Mucosa of descending colon (tissue), 3 donors: Measurements from ENCODE around the gene TIGD3. TPM values are rescaled to one million over a fixed set of nuclear protein-coding genes. Genes with fewer than 3 reads are reported as not detected.
"Not testable (repeated sequence)": the region's sequence is repeated elsewhere in the genome, so short reads cannot be mapped to it uniquely, and the experiment has no call there.

Experiments
- ATAC-seq: fragments of 200-7000 bp; cut with Tn5 transposase; one replicate; pipeline ENCODE4 v1.9.1; 2020; ENCODE audit warnings: mild to moderate bottlenecking, moderate library complexity
- DNase-seq, 3 donors: peaks; one replicate each; pipeline ENCODE4 v3.0.0-alpha.2; 2020
- H3K36me3 ChIP-seq: fragments of 200-600 bp; one replicate; pipeline ENCODE4 v1.8.0; 2021; ENCODE audit warnings: low read depth, mild to moderate bottlenecking
- H3K4me1 ChIP-seq: fragments of 200-600 bp; one replicate; pipeline ENCODE4 v1.8.0; 2021; ENCODE audit warnings: low read depth, mild to moderate bottlenecking
- H3K4me3 ChIP-seq: fragments of 200-600 bp; one replicate; pipeline ENCODE4 v1.8.0; 2021; ENCODE audit warnings: mild to moderate bottlenecking
- H3K9me3 ChIP-seq: fragments of 200-600 bp; one replicate; pipeline ENCODE4 v1.8.0; 2021; ENCODE audit warnings: mild to moderate bottlenecking
- CTCF ChIP-seq: fragments of 200-600 bp; IDR thresholded peaks from one replicate; pipeline ENCODE4 v1.8.0; 2022; ENCODE audit warnings: antibody characterized with exemption, mild to moderate bottlenecking
- intact Hi-C, 2 donors: fragments of 100-400 bp; cut with DNase I in 1 of 2; cut with micrococcal nuclease in 1 of 2; formaldehyde crosslinking; loops; one replicate each; pipeline versions ENCODE4 v1.11.0 to v1.11.1; 2022; cut with DNase I, micrococcal nuclease
- total RNA-seq, 3 donors: library from RNA; stranded (reverse); fragmentation: NEBNext Ultra II Directional in 2 of 3; extraction: Animal tissue kit (Norgen Biotek cat#: 25700) in 2 of 3; gene quantifications; one replicate each; pipeline versions ENCODE4 v1.2.1 to v1.2.4, GENCODE V29; 2021 to 2023
- donor health status: DM: no; HTN: no; CAD: no; lungs with moderate emphysema.
- donor health status: DM: no; HTN: no; CAD: no.
- donor health status: DM: no; HTN: yes; CAD: no.

The TIGD3 gene
- total RNA-seq, 3 donors from 2014 or later = 0.14 to 0.53 TPM; not detected in 1

DNA sequence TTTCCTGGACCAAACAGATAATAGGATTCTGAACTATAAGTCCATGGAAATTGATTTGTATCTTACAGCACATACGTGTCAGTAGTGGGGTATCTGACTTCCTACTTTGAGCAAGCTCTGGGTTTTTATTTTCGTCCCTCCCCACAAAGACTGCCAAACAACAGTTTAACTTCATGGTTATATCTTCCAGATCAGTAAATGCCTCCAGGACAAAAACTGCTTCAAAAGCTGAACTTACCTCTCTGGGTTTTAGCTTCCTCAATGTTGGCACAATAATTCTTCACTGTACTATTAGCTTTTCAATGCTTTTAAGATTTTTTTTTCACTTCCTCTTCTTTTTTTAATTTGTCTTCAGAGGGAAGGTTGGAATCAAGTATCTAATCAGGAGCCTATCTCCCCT is 25.1 kb upstream of the TIGD3 start:
- DNase-seq (no peak), ATAC-seq (no peak)
- intact Hi-C loops = no loop called here
- no peak for TF ChIP-seq CTCF
- Histone ChIP-seq H3K36me3 (no peaks in the 10 kb centered on the region), H3K4me1 (peaks cover 13% of the 10 kb centered on the region), H3K9me3 (no peaks in the 10 kb centered on the region), H3K4me3 (no peak overlapping the region)

- peak; percentile 26 for TF ChIP-seq CTCF
- H3K4me3 ChIP-seq = no peak overlapping the region
- intact Hi-C loops = no loop called here
- peaks cover 18% of the 10 kb centered on the region for H3K4me1 ChIP-seq
- DNase-seq (peak in 2 of 3 donors; percentile 32 to 100), ATAC-seq (peak; percentile 58)
- H3K36me3 ChIP-seq = no peaks in the 10 kb centered on the region
- no peaks in the 10 kb centered on the region for H3K9me3 ChIP-seq
Measured at GRCh38 chr11:65329944-65330403, 24.6 kb upstream of the TIGD3 start.

DNA sequence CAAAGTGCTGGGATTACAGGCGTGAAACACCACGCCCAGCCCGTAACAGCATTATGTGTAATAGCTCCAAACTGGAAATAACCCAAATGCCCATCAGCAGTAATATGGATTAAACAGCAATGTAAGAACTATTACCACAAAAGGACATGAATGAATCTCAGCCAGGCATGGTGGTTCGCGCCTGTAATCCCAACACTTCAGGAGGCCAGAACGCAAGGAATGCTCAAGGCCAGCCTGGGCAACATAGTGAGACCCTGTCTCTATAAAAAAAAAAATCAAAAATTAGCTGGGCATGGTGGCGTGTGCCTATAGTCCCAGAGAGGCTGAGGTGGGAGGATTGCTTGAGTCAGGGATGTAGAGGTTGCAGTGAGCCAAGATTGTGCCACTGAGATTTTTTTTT is 24.0 kb upstream of the TIGD3 start:
- peaks cover 19% of the 10 kb centered on the region for H3K4me1 ChIP-seq
- no peak for ATAC-seq
- intact Hi-C loops = no loop called here
- H3K4me3 ChIP-seq = no peak overlapping the region
- peak in 1 of 3 donors; percentile 12 for DNase-seq
- H3K36me3 ChIP-seq = no peaks in the 10 kb centered on the region
- no peaks in the 10 kb centered on the region for H3K9me3 ChIP-seq
- TF ChIP-seq CTCF = no peak

- H3K4me3 ChIP-seq, ATAC-seq, H3K36me3 ChIP-seq, intact Hi-C loops, H3K9me3 ChIP-seq: not testable (repeated sequence)
- DNase-seq = peak in 1 of 3 donors; percentile 34
- H3K4me1 ChIP-seq = peaks cover 15% of the 10 kb centered on the region
Measured at GRCh38 chr11:65332591-65332990, 22.0 kb upstream of the TIGD3 start.

GRCh38 chr11:65334696-65335295 is 19.8 kb upstream of the TIGD3 start:
- intact Hi-C loops = no loop called here
- Histone ChIP-seq H3K4me3 (no peak overlapping the region), H3K9me3 (no peaks in the 10 kb centered on the region), H3K4me1 (peaks cover 9% of the 10 kb centered on the region), H3K36me3 (no peaks in the 10 kb centered on the region)
- DNase-seq (no peak), ATAC-seq (no peak)
- no peak for TF ChIP-seq CTCF

- TF ChIP-seq CTCF = no peak
- H3K4me1 ChIP-seq = peaks cover 9% of the 10 kb centered on the region
- peaks cover 12% of the 10 kb centered on the region for H3K36me3 ChIP-seq
- DNase-seq (no peak), ATAC-seq (no peak)
- H3K4me3 ChIP-seq = no peak overlapping the region
- intact Hi-C loops = no loop called here
- no peaks in the 10 kb centered on the region for H3K9me3 ChIP-seq
Measured at GRCh38 chr11:65338676-65339075, 15.9 kb upstream of the TIGD3 start.
